ENCODE measurements around the gene HHLA2. TPM values are rescaled to one million over a fixed set of nuclear protein-coding genes. Genes with fewer than 3 reads are reported as not detected.

The HHLA2 gene
- total RNA-seq, 1 experiment from 2014 or later = 5.8 TPM

DNA sequence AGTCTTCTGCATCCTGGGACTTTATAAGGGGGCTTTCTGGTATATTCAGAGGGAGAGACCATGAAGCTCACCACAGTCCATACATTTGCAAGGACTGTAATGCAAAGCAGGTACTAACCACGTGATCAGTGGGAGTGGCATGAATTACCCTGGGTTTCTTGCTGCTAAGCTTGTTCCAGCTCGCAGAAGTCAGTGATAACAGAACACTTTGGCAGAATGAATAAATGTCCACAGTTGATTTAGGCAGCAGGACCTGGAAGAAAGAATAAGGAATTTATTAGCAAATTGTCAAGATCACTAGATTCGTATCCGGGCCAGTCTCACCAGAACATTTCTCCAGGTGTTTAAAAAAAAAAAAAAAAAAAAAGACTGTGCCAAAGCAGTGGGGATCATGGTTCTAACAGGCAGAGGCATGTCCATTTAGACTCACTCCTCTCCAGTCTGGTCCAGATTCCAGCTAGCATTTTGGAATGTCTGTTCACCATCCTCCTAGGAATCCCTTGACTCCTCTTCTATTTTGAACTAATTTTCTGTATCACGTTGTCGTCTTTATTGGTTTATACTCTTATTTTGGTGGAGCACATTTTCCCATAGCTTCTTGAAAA, 24.5 kb downstream of the HHLA2 start:
- Mint-ChIP-seq H3K27me3 (ENCODE audit: unreplicated experiment) (no peaks in the 10 kb centered on the region), H3K9me3 (ENCODE audit: low read depth, unreplicated experiment) (no peaks in the 10 kb centered on the region), H3K27ac (ENCODE audit: unreplicated experiment) (no peak overlapping the region), H3K4me3 (ENCODE audit: low read depth, unreplicated experiment) (no peak overlapping the region), H3K4me1 (ENCODE audit: low read depth, unreplicated experiment) (peaks cover 12% of the 10 kb centered on the region), H3K36me3 (ENCODE audit: insufficient read depth, unreplicated experiment) (no peaks in the 10 kb centered on the region)
- BruUV-seq (replicated peaks) = no TSS peak
- CTCF ChIA-PET = no interaction called here
- DNase-seq = no peak
- TF ChIP-seq, protein P1, sequence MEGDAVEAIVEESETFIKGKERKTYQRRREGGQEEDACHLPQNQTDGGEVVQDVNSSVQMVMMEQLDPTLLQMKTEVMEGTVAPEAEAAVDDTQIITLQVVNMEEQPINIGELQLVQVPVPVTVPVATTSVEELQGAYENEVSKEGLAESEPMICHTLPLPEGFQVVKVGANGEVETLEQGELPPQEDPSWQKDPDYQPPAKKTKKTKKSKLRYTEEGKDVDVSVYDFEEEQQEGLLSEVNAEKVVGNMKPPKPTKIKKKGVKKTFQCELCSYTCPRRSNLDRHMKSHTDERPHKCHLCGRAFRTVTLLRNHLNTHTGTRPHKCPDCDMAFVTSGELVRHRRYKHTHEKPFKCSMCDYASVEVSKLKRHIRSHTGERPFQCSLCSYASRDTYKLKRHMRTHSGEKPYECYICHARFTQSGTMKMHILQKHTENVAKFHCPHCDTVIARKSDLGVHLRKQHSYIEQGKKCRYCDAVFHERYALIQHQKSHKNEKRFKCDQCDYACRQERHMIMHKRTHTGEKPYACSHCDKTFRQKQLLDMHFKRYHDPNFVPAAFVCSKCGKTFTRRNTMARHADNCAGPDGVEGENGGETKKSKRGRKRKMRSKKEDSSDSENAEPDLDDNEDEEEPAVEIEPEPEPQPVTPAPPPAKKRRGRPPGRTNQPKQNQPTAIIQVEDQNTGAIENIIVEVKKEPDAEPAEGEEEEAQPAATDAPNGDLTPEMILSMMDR (IDR thresholded peaks at IDR 0.05; ENCODE audit: unreplicated experiment) = no peak
- intact Hi-C loops (cut with micrococcal nuclease; ENCODE audit: unreplicated experiment) = no loop called here

DNA sequence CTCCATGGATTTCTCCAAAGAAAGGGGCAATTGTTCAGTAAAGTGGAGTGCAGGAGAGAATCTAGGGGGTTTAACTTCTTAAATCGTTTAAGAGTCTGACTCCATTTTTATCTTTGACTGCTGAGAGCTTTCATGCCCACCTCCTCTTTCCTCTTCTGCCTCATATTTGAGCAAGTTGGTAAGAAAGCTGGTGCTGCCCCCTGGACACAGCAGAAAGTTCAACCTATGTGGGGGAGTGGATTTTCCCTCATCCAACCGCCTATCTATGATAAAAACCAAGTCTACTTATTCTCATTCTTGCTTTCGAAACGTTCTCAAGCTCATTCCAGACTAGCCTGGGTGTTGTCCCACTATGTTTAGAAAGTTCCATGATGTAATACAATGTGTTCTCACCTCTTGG, 26.0 kb downstream of the HHLA2 start:
- H3K4me1 Mint-ChIP-seq (ENCODE audit: low read depth, unreplicated experiment) = peaks cover 12% of the 10 kb centered on the region
- no peak overlapping the region for H3K4me3 Mint-ChIP-seq (ENCODE audit: low read depth, unreplicated experiment)
- no peak for DNase-seq
- H3K9me3 Mint-ChIP-seq (ENCODE audit: low read depth, unreplicated experiment) = peaks cover 3% of the 10 kb centered on the region
- H3K27ac Mint-ChIP-seq (ENCODE audit: unreplicated experiment) = no peak overlapping the region
- no TSS peak for BruUV-seq (replicated peaks)
- H3K36me3 Mint-ChIP-seq (ENCODE audit: insufficient read depth, unreplicated experiment) = no peaks in the 10 kb centered on the region
- intact Hi-C loops (cut with micrococcal nuclease; ENCODE audit: unreplicated experiment) = no loop called here
- CTCF ChIA-PET = no interaction called here
- H3K27me3 Mint-ChIP-seq (ENCODE audit: unreplicated experiment) = no peaks in the 10 kb centered on the region
- TF ChIP-seq, protein P1 (IDR thresholded peaks at IDR 0.05; ENCODE audit: unreplicated experiment) = no peak

DNA sequence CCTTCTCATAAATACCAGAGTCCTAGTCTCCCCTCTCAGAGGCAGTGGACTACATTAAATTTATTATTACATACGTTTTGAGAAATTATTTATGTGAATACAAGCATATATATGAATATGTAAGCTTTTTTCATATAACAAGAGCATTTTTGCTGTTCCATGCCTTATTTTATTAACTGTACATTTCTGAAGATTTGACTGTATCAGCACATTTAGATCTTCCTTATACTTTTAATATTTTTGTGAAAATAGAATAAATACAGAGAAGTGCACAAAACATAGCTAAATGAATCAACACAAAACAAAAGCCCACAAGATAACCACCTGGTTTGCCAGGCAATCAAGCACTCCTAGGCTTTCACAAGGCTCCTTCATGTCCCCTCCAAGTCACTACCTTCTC, 27.8 kb downstream of the HHLA2 start:
- CTCF ChIA-PET = no interaction called here
- BruUV-seq (replicated peaks) = no TSS peak
- no peak for DNase-seq

DNA sequence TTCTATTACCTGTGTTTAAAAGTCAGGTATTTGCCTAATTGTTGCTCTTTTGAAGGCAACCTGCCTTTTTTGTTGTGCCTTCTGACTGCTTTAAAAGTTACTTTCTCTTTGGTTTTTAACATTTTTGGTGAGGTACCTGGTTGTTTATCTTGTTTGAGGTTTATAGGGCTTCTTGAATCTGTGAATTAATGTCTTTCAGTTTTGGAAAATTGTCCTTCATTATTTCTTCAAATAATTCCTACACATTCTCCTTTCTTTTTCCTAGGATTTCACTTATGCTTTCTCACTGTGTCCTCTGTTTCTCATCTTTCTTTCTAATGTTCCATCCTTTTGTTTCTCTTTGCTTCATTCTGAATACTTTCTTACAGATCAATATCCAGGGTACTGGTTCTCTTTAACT, 30.8 kb downstream of the HHLA2 start:
- Mint-ChIP-seq H3K4me3 (ENCODE audit: low read depth, unreplicated experiment) (no peak overlapping the region), H3K27me3 (ENCODE audit: unreplicated experiment) (no peaks in the 10 kb centered on the region), H3K9me3 (ENCODE audit: low read depth, unreplicated experiment) (peaks cover 4% of the 10 kb centered on the region), H3K36me3 (ENCODE audit: insufficient read depth, unreplicated experiment) (no peaks in the 10 kb centered on the region), H3K4me1 (ENCODE audit: low read depth, unreplicated experiment) (no peaks in the 10 kb centered on the region), H3K27ac (ENCODE audit: unreplicated experiment) (no peak overlapping the region)
- intact Hi-C loops (cut with micrococcal nuclease; ENCODE audit: unreplicated experiment) = no loop called here
- no TSS peak for BruUV-seq (replicated peaks)
- no peak for DNase-seq
- CTCF ChIA-PET = no interaction called here
- TF ChIP-seq, protein P1 (IDR thresholded peaks at IDR 0.05; ENCODE audit: unreplicated experiment) = no peak

More for the DNA sequence above, 27.8 kb downstream of the HHLA2 start:
- H3K27me3 Mint-ChIP-seq (ENCODE audit: unreplicated experiment) = no peaks in the 10 kb centered on the region
- intact Hi-C loops (cut with micrococcal nuclease; ENCODE audit: unreplicated experiment) = no loop called here
- peaks cover 4% of the 10 kb centered on the region for H3K9me3 Mint-ChIP-seq (ENCODE audit: low read depth, unreplicated experiment)
- peaks cover 5% of the 10 kb centered on the region for H3K4me1 Mint-ChIP-seq (ENCODE audit: low read depth, unreplicated experiment)
- H3K27ac Mint-ChIP-seq (ENCODE audit: unreplicated experiment) = no peak overlapping the region
- TF ChIP-seq, protein P1 (IDR thresholded peaks at IDR 0.05; ENCODE audit: unreplicated experiment) = no peak
- no peaks in the 10 kb centered on the region for H3K36me3 Mint-ChIP-seq (ENCODE audit: insufficient read depth, unreplicated experiment)
- no peak overlapping the region for H3K4me3 Mint-ChIP-seq (ENCODE audit: low read depth, unreplicated experiment)

Measured in Calu3 (cell line).